CD4-positive, alpha-beta T cell treated with Interleukin-6 at 100 ng/mL for 8 hours (primary cell): Measurements from ENCODE around the gene CACNA1B.
"Not testable (repeated sequence)": the region's sequence is repeated elsewhere in the genome, so short reads cannot be mapped to it uniquely, and the experiment has no call there.

ENCODE experiments used
- DNase-seq: peaks from one replicate; pipeline ENCODE4 v3.0.0-alpha.2; 2020; ENCODE audit warnings: mixed read lengths, low spot score

Gene CACNA1B

DNA sequence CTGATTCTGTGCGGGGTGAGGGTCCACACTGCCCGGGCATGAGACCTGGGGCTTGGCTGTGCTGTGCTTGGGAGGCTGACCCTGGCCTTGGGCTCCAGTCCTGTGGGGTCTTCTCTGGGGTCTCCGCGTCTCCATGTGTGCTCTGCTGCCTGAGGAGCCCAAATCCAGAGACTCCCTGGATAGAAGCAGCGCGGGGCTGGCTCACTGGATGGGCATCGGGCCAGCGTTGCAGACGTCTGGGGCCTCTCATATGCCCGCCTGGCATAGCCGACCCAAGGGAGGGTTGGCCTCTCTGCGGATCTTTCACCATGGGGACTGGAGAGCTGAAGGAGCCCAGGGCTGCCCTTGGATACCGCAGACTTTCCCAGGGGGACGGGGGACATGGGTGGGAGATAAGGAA, 12.4 kb downstream of the CACNA1B start:
- DNase-seq, result not testable (repeated sequence)

DNA sequence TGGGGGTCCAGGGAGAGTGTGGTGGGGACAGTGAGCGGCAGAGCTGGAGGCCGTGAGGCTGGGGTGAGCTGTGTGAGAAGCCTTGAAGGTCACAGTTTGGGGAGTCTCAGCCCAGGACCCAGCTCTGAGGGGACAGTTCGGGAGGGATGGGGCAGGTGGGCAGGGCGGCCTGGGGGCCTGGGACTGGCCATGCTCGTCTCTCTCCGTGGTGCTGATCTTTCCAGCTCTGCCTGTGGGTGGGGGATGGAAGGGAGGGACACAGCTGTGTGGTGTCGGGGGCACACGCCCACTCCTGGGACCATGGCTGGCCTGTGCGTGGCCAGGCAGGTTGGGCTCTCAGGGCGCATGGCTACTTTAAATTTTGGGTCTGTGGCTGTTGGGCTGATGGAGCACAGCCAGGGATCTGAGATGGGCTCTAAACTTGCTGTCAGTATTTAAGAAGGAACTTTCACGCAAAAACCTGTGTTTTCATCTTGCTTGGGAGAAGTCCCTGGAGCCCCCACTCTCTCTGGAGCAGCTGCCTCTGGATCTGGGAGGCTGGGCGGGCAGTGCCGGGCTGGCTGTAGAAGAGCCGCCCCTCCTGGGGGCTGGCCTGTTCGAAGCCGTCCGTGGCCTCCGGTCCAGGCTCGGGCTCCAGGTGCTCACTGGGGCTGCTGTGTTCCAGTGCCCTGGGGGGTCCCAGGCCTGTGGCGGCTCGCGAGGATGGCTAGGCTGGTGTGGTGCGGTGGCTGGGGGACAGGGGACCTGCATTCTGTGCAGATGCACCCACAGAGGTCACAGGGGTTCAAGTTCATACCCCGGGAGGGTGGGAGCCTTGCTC, 13.4 kb downstream of the CACNA1B start:
- DNase-seq, result not testable (repeated sequence)

DNA sequence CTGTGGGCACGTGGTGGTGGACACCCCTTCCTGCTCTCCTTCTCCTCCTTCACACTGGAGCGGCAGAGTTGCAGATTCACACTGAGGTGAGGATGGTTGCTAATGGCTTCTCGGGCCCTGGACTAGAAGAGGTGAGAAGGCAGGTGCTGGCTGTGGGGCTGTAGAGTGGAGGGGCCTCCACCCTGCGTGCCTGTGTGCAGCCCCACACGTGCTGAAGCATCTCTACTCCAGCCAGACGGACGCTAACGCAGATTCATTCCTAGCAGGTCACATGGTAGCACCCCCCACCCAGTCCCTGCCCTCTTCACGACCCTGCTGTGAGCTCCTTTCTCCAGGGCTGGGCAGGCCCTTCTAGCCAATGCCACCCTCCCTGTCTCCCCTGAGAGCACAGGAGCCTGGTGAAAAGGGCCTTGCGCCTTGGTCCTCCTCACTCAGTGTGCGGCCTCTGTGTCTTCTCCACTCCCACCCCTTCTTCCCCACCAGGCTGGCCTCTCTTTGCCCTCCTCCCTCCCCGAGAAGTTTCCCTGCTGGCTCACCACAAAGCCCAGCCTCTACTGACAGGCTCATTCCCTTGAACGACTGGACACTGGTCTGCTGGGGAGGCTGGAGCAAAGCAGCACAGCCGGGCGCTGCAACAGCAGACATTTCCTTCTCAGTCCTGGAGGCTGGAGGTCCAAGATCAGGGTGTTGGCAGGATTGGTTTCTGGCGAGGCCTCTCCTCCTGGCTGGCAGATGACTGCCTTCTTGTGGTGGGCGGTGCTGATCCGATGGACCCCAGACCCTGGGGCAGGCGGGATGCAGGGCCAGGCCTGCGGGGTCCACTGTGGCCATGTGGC, 14.2 kb downstream of the CACNA1B start:
- DNase-seq, result no peak

DNA sequence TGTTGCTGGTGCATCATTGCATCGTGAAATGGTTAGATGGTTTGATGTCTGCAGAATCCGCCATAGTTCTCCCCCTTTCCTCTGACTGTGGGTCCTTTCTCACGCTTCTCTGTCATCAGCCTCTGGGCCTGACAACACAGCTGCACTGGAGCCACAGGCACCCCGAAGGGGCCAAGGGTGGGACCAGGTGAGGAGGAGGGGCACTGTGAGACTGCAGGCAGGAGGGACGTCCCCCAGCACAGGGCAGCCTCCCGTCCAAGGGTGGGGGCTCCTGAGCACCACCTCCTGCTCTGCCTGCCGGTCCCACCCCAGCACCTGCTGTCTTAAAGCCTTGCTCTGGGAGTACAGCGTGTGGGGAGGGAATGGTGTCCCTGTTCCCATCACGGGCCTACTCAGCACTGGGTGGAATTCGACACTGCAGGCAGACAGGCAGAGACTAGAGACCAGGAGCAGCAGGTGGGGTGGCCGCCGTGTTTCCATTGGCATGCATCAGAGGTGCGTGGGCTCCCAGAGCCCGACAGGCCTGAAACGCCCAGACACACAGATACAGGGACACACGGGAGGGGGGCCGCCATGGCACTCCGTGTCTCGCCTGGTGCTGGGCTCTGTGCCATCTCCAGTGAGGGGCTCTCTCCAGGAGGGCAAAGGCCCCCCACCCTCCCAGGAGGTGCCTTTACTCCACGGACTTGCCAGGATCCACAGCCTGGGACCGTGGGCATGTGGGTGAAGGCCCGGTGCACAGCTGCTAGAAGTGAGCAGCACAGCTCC, 15.0 kb downstream of the CACNA1B start:
- no peak for DNase-seq

DNA sequence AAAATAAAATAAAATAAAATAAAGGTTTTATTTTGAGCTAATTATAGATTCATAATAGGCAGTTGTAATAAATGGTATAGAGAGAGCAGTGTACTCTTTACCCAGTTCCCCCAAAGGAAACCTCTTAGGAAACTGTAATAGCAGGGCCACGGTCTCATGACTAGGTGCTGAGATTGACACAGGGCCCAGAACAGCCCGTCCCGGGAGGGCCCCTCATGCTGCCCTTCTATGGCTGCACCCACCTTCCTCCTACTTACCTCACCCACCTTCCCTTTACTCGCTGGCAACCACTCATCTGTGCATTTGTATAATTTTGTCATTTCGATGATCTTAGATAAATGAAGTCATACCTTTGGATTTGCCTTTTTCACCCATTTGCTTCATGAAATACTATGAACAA, 16.1 kb downstream of the CACNA1B start:
- no peak for DNase-seq

DNA sequence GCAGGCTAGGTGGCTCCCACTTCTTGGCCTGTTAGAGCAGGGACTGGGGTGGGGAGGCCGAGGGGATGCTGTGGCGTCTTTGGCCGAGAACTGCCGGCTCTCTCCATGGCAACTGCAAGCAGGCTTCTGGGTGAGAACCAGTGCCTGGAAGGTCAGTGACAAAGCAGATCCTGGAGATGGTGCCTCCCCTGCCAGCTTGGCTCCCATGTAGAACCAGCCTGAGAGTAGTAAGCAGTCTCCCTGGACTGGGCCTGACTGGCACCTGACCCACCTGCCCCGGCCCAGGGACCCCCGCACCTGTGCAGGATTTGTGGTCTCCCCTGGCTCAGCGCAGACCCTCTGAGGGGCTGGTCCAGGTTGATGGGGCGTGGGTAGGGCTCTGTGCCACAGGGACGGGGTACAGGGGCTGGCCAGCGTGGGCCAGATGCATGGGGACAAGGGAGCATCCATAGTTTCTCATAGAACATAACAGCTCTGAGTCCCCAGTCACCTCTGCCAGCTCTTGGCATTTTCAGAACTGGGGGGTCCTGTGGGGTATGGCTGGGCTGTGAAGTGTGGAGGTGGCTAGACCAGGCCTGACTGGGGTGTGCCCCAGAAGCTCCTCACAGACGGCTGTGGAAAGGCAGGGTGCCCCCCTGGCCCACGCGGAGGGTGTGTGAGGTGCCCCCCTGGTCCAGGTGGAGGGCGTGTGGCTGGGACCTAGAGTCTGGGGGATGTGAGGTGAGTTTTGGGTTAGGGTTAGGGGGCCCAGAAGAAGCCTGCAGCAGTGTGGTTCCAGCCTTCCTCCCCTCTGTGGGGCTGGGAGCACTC, 22.2 kb downstream of the CACNA1B start:
- no peak for DNase-seq

DNA sequence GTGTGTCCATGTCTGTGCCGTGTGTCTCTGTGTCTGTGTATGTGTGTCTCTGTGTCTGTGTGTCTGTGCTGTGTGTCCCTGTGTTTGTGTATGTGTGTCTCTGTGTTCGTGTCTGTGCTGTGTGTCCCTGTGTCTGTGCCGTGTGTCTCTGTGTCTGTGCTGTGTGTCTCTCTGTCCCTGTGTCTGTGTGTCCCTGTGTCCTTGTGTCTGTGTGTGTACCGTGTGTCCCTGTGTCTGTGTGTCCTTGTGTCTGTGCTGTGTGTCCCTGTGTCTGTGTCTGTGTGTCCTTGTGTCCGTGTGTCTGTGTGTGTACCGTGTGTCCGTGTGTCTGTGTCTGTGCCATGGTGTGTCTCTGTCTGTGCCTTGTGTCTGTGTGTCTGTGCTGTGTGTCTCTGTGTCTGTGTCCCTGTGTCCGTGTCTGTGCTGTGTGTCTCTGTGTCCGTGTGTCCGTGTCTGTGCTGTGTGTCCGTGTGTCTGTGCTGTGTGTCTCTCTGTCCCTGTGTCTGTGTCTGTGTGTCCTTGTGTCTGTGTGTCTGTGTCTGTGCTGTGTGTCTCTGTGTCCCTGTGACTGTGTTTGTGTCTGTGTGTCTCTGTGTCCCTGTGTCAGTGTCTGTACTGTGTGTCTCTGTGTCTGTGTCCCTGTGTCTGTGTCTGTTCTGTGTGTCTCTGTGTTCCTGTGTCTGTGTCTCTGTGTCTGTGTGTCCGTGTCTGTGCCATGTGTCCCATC, 23.2 kb downstream of the CACNA1B start:
- no peak for DNase-seq

DNA sequence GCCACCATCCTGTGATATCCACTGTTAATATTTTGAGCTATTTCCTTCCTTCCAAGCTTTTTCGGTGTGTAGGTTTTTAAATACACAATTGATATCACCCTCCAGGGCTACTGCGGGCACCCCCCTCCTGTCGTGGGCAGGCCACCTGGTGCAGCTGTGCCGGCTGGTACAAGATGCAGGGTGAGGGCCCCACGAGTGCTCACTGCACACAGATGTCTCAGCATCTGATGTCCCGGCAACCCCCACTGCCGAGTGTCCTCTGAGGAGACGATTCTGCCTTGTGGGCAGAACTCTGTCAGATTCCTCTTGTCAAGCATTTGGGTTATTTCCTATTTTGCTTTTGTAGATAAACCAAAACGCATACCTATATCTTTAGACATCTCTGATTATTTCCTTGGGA, 25.1 kb downstream of the CACNA1B start:
- no peak for DNase-seq

DNA sequence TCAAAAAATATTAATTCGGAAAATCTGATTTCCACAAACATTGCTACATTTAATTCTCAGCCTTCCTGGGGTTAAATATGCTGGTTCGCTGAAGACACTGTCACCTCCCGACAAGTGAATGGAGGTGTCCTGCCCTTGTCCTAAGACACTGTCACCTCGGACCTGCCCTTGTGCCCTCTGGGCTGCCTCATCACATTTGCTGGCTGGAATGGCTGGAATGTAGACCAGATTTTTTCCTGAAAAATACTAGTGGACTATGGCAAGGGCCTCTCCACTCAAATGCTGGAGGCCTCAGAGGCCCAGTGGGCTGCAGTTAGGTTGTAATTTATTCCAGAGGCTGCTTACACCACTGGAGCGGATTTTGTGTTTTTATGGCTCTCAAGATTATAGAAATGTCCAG, 28.2 kb downstream of the CACNA1B start:
- DNase-seq, result no peak

DNA sequence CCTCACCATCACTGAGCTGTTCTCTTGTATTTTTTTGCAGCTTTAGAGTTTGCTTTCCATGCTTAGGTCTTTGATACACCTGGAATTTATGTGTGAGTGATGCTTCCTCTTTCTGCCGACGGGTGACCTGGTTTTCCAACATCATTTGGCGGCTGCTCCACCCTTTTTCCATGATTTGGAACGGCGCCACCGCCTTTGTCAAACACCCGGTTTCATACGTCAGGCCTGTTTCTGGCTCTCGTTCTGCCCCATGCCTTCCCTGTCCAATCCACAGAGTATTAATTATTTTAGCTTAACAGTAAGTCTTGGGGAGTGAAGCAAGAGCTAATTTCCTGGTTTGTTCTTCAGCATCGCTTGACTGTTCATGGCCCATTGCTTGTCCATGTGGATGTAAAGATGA, 30.2 kb downstream of the CACNA1B start:
- no peak for DNase-seq

DNA sequence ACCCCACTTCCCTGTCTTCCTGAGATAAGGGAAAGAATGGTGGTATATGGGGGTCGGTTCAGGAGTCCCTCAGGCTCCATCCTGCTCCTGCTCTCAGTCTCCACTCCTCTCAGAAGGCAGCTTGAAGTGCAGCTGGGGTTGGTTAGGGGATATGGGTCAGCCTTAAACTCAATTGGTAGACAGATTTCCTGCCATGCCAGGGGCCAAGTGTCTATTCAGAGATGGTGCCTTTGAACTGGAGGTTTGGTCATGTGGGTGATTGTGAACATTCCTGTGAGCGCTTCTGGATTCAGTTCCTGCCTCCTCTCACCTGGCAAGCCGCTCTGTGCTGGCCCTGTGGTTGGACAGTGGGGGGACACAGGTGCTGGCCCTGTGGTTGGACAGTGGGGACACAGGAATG, 35.1 kb downstream of the CACNA1B start:
- no peak for DNase-seq

DNA sequence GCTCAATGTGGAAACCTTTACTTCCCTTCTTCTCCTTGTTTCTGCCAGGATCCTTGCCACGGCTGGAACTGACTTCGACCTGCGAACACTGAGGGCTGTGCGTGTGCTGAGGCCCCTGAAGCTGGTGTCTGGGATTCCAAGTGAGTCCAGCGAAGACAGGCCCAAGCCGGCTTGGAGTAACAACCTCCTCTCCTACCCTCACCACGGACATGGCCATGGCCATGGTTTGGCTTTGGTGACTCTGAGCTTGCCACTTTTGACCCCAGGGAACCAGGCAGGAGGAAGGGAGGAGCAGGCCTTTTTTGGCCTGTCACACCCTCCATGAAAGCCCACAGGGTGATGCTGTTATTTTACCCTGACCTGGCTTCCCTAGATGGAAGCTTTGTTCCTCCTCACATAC, 35.5 kb downstream of the CACNA1B start:
- DNase-seq, result no peak

DNA sequence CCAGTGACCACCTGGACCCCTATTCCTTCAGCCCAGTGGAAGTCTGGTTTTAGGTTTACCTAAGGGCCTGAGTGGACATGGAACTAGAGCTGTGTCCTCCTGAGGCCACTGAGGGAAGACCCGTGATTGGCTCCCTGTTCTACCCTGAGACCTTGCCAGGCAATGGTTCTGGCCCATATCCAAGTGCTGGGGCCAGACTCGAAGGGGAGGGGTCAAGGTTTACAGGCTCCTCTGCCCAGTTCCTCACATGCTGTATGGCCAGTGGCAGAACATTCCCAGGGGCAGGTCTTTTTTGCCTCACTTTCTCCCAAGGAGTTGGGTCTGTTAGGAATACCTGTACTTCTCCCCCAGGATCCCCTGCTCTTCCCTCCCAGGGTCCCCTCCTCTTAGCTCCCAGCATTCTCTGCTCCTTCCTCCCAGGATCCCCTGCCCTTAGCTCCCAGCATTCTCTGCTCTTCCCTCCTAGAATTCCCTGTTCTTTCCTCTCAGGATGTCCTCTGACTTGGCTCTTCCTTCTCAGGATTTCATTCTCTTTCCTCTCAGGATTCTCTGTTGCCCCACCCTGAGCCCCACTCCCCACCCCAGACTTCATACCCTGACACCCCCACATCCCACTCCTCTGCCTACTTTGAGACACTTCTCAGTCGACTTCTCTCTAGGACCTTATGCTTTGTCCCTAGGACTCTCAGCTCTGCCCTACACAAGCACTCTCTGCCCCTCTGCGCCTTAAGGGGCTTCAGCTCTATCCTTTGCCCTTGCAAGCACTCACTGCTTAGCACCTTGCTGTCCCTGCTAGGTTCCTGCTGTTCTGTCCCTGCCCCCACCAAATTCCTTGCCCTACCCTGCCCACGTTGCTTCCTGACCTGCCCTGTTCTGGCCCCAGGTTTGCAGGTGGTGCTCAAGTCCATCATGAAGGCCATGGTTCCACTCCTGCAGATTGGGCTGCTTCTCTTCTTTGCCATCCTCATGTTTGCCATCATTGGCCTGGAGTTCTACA, 36.5 kb downstream of the CACNA1B start:
- DNase-seq, result no peak

DNA sequence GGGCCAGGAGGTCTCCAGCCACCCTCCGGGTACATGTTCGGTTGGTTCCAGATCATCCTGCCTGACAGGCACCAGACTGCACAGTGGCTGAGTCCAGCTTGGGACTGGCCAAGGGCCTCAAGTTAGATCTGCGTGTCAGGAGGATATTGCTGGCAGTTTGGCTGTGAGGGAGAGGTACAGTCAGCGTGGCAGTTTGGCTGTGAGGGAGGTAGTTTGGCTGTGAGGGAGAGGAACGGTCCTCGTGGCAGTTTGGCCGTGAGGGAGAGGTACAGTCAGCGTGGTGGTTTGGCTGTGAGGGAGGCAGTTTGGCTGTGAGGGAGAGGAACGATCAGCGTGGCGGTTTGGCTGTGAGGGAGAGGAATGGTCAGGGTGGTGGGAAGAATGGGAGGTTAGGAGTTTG, 39.0 kb downstream of the CACNA1B start:
- no peak for DNase-seq

DNA sequence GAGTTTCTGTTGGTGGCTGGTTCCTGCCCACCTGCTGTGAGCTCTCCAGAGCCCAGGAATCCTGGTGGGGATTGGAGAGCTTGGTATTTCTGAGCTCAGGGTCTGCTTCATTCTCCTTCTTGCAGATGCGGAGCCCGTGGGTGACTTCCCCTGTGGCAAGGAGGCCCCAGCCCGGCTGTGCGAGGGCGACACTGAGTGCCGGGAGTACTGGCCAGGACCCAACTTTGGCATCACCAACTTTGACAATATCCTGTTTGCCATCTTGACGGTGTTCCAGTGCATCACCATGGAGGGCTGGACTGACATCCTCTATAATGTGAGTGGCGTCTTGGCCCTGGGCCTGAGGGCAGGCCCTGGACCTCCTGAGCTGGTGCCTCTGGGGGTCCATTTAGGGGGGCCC, 39.5 kb downstream of the CACNA1B start:
- no peak for DNase-seq

DNA sequence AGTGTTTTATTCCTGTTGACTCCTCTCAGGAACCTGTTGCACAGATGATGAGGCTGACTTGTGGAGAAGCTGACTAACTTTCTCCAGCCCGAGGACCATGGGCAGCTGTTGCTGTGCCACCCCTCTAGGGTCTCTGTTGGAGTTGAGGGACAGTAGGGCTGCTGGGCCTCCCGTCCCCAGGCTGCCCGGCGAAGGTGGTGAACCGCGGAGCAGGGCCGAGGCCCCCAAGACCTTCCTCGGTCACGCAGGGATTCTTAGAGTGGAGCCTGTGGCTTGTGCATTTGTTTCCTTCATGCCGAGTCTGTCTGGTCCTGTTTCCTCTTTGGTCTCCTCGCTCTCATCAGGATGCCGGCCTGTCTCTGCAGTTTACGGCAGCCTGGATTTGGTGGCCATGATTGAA, 40.2 kb downstream of the CACNA1B start:
- DNase-seq, result no peak

DNA sequence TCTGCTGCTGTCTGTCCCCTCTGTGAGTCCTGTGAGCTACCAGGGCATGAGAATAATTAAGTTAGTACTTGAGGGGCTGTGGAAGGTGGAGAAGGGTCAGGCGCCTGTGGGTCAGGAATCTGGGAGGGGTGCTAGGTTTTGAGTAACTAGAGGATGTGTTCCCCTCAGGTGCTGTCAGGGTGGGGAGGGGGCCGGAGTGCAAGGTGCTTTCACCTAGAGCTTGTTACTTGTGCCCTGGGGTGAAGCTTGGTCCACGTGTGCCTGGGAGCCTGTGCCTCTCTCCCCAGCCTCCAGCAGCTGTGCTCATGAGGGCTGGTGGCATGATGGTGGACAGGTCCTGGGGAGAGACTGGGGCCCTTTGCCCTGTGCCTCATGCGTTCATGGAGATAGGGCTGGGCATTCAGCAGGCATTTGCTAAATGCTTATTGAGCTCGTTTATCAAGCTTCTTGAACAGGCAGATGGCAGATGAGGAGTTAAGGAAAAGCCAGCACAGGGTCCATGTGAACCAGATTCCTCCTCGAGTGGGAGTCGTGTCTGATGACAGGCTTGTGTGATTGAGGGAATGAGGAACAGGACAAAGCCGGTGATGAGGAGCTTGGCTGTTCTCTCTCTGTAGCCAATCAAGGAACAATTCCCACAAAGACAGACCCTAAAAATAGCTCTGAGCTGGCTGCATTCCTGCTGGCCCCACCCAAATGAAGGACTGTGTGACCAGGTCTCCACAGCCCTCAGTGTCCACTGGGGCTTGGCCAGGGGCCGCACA, 40.9 kb downstream of the CACNA1B start:
- no peak for DNase-seq

DNA sequence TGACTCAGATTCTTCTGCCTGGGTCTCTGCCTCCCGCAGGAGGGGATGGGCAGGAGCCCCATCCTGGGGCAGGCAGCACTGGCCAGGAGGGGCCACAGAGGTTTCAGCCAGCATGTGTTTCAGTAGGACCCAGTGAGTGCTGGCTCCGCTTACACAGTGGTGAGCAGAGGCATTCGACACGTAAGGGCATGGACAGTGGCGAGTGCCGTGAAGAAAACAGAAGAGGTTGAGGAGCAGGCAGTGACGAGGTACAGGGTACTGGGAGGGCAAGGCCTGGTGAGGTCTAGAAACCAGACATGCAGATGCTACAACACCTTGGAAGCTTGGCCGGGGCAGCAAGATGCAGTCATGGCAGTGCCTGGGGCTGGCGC, 41.5 kb downstream of the CACNA1B start:
- DNase-seq, result no peak

DNA sequence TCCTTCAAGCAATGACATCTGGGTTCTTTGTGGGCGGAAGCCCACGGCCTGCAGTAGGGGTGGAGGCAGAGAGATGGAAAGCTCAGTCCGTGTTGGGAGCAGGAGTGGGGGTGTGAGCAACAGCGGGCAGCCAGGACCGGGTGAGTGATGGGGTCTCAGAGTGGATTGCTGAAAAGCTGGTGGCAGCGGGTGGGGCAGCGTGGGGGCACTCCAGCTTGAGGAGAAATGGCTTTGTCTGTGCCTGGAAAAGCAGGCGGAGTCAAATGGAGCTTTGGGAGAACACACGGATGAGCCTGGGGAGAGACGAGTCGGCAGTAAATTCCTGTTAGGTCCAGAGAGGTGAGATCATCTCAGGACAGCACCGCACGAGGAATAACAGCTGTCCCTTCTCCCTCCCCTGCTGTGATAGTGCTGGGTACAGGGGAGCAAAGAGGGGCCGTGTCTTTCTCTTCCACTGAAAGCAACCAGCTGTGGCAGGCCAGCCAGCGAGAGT, 42.1 kb downstream of the CACNA1B start:
- no peak for DNase-seq
